T-helper 2 cell (primary cell): ENCODE results near the gene AKAP8L.

Experiments
- DNase-seq, 5 experiments: peaks; one replicate each; pipeline versions ENCODE4 v3.0.0 to v3.0.0-alpha.2; 2012 to 2022

AKAP8L gene

GRCh38 chr19:15432629-15433518 is 14.1 kb upstream of the AKAP8L start:
- DNase-seq = peak; percentile 83 to 96 (median 88)

DNA sequence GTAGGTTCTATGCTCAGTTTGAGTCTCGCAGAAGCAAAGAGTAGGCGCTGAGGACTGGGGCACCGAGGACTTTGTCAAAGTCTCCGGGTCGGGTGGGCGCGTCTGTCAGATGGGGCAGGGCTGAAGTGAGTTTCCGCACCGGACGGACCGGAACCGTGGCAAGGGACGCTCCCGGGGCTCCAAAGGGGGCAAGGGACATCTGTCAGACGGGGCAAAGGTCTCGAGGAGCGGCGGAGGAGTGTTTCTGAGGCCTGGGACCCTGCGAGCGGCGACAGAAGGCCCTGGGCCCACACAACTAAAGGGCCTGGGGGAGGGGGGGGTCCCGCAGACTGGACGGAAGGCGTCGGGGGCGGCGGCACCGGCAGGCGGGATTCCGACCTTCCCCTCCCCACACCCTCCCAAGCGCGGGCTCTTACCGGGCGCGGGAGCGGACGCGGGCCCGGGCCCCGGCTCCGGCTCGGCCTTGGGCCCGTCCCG is 13.3 kb upstream of the AKAP8L start:
- DNase-seq = no peak

DNA sequence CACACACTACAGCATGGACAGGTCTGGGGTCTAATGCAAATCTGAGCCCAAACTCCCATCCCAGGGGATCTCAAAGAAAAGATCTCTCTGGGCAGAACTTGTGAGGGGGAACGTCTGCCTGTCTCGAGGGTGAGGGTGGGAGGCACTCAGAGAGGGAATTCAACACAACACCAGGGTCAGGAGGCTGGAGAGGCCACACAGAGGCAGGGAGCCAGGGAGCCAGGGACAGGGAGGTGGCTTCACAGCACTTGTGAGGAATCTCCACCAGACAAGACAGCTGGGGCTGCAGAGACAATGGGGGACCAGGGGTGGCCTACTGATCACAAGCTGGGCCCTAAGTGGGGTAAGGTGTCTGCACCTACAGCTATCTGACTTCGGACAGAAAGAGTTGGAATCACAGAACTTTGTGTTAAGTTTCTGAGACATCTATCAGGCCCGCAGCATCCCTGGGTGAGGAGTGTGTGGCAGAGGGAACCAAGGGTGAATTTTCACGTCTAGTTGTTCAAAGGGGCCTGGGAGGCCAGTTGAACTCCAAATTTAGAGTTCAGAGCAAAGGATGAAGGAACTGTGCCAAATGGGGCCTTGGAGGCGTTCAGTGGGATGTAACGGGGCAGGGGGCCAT is 12.7 kb upstream of the AKAP8L start:
- no peak for DNase-seq

GRCh38 chr19:15430526-15431120 is 11.8 kb upstream of the AKAP8L start:
- no peak for DNase-seq

DNA sequence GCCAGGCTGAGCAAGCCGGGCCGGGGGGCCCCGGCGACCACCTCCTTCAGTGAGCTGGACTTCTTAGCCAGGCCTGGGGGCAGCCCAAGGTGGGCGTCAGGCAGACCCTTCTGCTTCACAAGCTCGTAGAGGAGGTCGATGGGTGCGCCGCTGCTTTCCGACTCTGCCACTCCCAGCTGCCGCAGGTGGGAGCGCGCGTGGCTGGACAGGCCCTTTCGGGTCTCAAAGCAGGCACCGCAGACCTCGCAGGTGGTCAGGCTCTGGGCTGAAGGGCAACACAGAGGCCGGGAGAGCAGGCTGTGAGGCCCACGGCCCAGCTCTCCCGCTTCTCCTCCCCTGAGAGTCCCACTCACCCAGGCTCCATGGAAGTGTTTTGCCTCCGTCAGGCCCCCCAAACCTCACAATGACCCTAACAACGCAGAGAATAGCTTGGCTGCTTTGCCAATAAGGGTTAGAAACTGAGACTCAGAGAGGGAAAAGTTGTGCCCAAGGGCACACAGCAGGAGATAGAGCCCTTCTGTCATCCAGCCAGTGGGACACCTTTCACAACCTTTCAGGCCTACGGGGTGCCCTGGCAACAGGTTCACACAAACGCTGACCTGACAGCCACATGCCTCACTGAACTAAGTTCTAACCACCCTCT is 11.2 kb upstream of the AKAP8L start:
- DNase-seq = no peak

DNA sequence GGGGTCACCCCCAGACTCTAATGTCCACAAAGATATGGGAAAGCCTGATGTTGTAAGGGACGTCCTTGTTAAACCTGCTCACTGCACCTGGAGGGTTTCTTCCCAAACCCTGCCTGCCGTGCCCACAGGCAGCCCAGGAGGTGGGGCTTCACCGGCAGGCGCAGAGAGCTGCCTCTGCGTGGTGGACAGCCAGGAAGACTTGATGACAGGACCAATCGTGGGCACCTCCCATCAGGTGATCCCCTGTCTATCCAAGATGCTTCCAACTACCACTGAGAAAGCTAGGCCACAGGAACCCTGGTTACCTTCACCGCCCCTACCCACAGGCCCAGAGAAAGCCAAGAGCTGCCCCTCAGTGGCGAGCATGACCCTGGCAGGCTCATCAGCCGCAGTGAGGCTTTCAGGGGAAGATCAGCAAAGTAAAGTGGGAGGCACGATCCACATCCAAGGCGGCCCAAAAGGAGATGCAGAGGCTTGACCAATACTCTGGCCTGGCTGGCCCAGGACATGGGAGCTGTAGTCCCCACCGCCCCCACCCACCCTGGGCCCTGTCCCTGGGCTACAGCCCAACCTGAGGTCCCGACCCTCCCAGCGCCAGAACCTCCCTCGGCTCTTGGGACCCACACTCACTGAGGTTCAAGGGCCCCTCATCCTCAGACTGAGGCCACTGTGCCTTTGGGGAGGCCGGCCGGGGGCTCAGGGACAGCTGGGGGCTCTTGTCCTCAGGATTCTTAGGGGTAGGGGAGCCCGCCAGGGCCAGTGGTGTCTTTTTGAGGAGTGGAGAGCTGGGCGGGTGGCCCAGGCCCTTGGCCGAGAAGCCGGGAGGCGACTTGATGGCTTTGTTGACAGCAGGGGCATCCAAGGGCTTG is 10.4 kb upstream of the AKAP8L start:
- DNase-seq = no peak

GRCh38 chr19:15427991-15428471 is 9.2 kb upstream of the AKAP8L start:
- no peak for DNase-seq

GRCh38 chr19:15427350-15427700 is 8.5 kb upstream of the AKAP8L start:
- DNase-seq = no peak

DNA sequence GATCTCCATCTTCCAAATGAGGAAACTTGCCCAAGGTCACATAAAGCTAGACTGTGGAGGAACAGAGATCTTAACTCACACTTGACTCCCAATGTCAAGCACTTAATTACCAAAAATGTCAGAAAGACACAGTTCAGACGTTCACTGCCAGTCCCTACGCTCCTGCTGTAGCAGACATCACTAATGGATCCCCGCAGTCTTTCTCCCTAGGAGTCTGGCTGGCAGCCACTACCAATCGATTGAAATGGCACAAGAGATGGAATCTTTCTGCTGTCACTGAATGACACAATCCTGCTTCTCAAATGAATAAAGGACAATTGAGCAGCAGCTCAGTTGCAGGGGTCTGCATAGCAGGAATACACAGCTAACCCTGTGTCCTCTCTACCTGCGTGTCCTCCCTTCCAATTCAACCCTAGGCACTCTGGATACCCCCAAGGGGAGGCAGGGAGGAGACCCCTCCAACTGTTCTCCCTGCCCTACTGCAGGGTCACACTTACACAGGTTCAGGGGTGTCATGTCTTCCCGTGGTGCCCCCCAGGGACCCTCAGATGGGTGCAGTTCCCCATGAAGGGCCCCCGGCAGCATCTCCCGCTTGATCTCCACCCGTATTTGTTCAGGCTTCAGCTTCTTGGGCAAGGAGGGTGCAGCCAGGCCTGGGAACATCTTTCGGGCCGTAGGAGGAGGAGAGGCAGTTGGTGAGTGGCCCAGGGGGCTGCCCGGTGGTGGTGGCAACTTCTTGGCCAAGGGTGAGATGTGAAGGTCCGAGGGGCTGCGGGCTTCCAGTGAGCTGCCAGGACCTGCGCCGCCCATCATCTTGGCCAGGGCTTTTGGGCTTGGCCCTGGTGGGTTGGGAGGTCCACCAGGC is 7.9 kb upstream of the AKAP8L start:
- peak in 1 of 5 experiments; percentile 26 for DNase-seq

DNA sequence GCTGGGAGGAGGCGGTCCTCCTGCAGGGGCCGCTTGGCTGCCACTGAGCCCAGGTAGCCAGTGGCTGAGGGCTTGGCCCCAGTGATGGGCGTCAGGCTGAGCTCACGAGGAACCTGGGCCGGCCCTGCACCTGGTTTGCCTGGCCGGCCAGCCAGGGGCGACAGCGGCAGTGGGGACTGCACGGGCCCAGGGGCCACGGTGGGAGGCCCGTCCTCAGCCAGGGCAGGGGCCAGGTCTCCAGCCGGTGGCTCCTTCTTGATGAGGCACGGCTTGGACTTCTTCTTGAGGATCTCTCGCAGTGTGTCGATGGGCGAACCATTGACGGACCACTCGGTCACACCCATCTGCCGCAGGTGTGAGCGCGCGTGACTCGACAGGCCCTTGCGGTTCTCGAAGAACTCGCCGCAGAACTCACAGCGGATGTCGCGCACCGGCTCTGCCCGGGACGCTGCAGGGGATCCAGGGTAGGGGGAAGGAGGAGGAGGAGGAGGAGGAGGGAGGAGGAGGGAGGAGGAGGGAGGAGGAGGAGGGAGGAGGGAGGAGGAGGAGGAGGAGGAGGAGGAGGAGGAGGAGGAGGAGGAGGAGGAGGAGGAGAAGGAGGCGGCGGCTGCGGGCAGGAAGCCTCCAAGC is 6.6 kb upstream of the AKAP8L start:
- DNase-seq = no peak

DNA sequence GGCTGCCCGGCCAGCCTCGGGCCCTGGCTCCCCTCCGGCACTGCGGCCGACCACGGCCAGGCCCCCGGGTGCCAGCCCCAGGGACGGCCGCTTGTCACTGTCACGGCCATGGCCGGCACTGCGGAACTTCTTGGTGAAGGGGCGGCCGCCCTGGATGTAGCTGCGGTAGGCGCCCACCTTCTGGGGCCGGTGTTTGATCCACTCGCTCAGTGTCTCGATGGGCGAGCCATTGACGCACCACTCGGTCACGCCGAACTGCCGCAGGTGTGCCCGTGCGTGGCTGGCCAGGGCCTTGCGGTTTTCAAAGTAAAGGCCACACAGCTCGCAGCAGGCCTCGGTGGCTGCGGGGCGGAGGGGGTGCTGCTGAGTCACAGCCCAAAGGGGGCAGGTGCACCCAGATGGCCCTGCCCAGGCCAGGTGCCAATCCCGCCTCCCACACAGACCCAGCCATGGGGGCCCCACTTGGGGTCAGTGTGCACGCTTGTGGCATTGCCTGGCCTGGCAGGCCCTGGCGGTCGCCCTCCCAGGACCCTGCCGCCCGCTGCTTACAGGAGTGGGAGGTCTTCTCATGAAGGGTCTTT is 6.0 kb upstream of the AKAP8L start:
- no peak for DNase-seq

GRCh38 chr19:15424121-15424520 is 5.3 kb upstream of the AKAP8L start:
- no peak for DNase-seq

- no peak for DNase-seq
Observed at GRCh38 chr19:15423130-15423529, 4.3 kb upstream of the AKAP8L start.

DNA sequence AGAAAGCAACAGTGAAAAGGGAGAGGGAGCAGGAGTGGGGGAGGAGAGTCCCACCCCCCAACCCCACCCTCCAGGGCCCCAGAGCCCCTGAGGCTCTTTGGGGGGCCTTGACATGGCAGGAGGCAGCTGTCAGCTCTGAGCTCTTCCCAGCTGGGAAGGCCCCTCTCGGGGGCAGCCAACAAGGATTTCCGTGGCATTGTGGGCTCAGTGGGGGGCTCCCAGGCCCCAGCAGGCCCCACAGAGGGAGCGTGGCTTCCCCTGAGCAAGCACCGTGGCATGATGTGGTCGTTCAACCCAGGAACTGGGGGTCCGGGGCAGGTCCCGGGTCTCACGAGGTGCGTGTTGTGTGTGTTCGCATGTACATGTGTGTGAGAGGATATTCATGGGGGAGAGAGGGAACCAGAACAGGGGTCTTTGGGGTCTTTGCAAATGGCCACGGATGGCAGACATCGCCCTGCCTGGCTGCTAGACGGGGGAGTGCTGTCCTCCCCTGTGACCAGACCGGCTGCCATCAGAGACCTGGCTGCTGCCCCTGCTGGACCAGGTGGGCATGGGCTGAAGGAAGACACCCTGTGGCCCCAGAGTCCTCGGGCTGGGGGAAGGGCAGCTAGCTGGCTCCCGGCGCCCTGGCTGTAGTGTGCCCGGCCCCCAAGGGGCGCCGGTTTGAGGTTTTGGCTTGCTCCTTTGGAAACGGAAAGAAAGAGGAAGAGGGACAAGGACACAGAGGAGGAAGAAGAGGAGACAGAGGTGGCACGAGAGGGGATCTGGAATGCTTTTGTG is 3.7 kb upstream of the AKAP8L start:
- DNase-seq = no peak

DNA sequence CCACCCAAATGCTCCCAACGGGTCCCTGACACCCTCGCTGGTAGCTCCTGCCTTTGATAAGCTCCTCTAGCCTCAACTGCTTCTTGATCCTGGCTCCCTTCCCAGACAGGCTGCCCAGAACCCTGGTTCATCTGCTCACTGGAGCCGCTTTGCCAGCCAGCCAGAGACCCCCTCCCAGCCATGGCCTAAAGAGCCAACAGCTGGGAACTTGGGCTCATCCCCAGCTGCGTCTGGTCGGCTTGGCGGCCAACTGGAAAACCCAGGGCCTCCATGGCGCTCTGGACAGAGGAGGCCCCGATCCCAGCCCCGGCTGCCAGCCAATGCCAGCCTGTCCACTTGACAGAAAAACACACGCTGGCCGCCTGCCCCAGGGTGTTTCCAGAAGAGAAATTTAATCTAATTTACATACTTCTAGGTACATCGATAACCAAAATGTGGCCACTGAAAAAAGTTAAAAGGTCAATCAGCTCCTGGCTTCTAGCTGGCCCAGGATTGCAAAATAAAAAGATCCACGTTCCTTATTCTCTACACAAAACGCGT is 3.0 kb upstream of the AKAP8L start:
- DNase-seq = no peak

DNA sequence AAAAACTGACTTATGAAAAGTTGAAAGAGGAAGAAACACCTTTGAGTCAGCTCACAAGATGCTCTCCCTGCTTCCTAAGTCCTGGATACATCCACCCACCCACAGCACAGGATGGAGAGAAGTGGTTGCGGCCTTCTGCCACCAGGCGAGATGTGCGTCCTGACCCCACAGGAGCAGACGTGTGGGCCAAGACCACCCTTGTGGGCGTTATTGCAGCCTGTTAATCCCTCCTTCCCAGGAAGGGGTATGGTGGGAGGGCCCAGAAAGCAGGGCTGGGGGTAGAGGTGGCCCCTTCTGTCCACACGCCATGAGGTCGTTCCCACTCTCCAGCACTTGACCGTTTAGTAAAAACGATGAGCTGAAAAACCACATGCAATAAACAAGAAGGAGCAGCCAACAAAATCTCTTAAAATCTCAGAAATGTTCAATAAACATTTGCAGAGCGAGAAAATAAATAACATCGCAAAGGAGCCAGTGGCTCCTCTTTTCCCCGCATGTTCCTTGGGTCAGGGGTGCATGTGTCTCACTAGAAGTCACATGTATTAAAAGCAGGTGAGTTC is 2.4 kb upstream of the AKAP8L start:
- no peak for DNase-seq

- DNase-seq = no peak
Observed at GRCh38 chr19:15419413-15420025, 731 bp upstream of the AKAP8L start.

DNA sequence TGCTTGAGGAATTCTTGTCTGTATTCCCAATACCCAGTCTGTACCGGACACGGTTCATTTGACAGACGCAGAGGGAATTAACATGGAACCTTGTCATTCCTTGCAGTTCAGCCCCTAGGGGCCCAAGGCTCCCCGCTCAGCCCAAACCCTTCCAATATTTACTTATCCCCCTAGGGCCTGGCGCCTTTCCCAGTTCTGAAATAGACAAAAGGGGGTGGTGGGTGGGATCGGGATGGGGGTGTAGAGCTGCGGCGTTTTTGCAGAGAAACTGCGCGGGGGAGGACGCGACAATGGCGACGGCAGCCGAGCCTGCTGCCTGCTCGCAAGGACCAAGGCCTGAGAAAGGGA is 583 bp downstream of the AKAP8L start:
- no peak for DNase-seq
